GM12875 (cell line): Measurements from ENCODE around the gene IGF2R.

Source experiments
- H3K4me3 ChIP-seq: one replicate; pipeline ENCODE4 v1.5.1; 2011; ENCODE audit warnings: low read depth, low read length, control low read depth
- TF ChIP-seq, protein P1 (sequence below): IDR thresholded peaks from 2 replicates; pipeline ENCODE4 v1.5.1; 2011; ENCODE audit warnings: low read depth, mild to moderate bottlenecking, control low read depth, inconsistent platforms, low read length, moderate library complexity, borderline replicate concordance; ENCODE audit not compliant: insufficient read depth

Gene IGF2R

GRCh38 chr6:159933077-159933476, 35.8 kb upstream of the IGF2R start:
- TF ChIP-seq, protein P1, sequence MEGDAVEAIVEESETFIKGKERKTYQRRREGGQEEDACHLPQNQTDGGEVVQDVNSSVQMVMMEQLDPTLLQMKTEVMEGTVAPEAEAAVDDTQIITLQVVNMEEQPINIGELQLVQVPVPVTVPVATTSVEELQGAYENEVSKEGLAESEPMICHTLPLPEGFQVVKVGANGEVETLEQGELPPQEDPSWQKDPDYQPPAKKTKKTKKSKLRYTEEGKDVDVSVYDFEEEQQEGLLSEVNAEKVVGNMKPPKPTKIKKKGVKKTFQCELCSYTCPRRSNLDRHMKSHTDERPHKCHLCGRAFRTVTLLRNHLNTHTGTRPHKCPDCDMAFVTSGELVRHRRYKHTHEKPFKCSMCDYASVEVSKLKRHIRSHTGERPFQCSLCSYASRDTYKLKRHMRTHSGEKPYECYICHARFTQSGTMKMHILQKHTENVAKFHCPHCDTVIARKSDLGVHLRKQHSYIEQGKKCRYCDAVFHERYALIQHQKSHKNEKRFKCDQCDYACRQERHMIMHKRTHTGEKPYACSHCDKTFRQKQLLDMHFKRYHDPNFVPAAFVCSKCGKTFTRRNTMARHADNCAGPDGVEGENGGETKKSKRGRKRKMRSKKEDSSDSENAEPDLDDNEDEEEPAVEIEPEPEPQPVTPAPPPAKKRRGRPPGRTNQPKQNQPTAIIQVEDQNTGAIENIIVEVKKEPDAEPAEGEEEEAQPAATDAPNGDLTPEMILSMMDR = no peak
- no peak overlapping the region for H3K4me3 ChIP-seq

DNA sequence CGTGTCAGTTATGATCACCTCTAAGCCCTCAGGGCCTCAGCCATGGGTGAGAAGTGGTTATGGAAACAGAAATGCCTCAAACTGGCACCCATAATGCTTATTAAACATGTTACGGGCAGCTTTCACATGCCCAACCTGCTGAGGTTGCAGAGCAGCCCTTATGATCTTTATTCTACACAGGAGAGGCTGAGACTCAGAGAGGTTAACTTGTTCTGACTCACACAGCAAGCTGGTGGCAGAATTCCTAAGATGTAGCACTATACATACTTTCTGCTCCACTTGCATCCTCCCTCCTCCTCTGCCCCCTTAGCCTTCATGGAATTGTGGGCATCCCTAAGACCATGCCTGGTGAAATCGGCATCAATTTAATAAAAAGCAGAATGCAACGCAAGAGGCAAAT, 34.7 kb upstream of the IGF2R start:
- no peak overlapping the region for H3K4me3 ChIP-seq
- TF ChIP-seq, protein P1 = no peak

- TF ChIP-seq, protein P1 = no peak
- H3K4me3 ChIP-seq = no peak overlapping the region
Measured at GRCh38 chr6:159935065-159935464, 33.8 kb upstream of the IGF2R start.

DNA sequence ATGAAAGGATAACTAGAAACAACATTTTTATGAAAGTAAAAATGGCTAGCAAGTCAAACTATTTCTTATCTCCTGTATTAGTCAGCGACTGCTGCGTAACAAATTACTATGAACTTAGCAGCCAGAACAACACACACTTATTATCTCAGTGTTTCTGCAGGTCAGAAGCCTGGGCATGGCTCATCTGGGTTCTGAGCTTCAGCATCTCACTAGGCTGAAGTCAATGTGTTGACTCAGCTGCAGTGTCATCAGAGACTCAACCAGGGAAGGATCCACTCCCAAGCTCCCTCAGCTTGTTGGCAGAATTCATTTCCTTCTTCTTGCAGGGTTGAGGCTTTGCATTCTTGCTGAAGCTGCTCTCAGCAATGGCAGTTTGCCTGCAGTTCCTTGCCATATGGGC, 33.2 kb upstream of the IGF2R start:
- TF ChIP-seq, protein P1 = no peak
- no peak overlapping the region for H3K4me3 ChIP-seq

DNA sequence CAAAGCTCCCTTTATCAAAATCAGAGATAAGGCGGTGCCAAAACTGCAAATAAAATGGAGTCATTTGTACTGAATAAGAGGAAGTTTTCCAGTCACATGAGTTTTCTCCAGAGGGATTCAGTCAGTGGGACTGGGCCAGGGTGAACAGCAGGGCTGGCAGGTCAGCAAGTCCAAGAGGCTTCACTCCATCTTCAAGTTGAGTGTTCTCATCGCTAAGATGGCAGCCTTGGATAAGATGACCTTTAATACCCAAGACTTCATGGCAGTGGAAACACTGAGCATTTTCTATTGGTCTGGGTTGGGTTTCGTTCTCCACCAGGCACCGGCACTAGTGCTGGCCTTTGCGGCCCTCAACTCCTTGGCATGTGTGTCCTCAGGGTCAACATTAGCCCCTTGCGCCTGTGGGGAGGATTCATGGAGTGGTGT, 29.3 kb upstream of the IGF2R start:
- TF ChIP-seq, protein P1 = no peak
- H3K4me3 ChIP-seq = no peak overlapping the region

DNA sequence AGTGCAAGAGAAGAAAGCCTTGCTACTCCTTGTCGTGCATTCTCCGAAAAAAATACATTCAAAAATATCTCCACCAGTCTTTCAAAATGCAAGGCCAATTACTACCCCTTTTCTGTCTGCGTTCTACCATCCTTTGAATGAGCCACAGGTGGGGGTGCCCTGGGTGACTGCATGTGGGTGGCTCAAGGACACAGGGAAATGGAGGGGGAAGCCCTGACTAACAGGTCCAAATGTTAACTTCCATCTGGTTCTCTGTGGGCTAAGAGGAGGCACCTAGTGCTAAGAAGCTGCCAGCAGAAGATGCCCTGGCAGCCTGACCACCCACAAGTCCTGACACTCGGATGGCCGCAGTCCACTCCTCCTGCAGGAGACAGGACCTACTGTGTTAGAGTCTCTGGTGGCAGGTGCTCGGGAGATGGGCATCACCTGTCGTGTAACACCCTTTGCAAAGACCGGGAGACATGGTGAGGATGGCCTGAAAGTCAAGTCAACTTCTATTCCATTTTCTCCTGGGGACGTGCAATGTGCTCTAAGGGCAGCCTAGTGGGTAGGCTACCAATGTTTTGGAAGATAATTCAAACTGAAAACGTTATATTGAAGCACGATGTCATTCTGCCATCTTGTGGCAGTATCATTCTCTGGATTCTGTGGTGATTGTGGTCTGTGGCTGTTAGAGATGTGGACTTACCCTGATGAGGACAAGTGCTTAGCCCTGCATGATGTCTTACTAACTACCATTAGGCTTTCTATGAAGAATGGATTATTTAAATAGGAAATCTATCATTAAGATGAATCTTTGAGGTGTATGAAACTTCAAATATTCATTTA, 27.4 kb upstream of the IGF2R start:
- H3K4me3 ChIP-seq = no peak overlapping the region
- TF ChIP-seq, protein P1 = peak; percentile 43; the same call in 1 of the 2 replicates

DNA sequence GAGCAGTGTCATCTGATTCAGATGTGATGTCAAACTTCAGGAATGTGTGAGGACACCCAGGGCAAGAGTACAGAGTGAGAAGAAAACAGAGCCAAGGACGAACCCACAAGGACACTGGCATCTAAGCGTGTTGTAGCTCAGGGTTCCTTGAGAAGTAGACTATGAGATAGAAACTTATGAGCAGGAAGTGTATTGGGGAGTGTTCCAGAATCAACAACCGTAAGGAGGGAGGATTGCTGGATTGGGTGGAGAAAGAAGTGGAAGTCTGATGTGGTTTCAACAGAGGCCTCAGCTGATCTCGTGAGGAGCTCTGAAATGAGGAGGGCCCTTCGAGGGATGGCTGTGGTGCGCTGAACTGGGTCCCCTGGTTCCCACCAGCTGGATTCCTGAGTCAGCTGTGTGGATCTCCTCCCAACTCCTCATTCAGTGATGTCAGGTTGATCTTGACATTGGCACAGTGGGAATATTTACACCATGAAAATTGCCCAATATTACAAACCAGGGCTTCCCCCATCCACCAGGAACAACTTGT, 25.7 kb upstream of the IGF2R start:
- no peak overlapping the region for H3K4me3 ChIP-seq
- TF ChIP-seq, protein P1 = no peak
